Stimulated activated naive CD8-positive, alpha-beta T cell treated with anti-CD3 and anti-CD28 coated beads, Interleukin-15, Interleukin-2, amounts not matched to agents 100 U/mL and 50 U/mL, for 24 hours (primary cell): ENCODE measurements around the gene AHSA1.

Source experiments
- ATAC-seq: fragments of 150-1000 bp; cut with Tn5 transposase; one replicate; pipeline ENCODE4 v1.10.0; 2021
- DNase-seq: peaks from one replicate; pipeline ENCODE4 v3.0.0; 2021

The AHSA1 gene

DNA sequence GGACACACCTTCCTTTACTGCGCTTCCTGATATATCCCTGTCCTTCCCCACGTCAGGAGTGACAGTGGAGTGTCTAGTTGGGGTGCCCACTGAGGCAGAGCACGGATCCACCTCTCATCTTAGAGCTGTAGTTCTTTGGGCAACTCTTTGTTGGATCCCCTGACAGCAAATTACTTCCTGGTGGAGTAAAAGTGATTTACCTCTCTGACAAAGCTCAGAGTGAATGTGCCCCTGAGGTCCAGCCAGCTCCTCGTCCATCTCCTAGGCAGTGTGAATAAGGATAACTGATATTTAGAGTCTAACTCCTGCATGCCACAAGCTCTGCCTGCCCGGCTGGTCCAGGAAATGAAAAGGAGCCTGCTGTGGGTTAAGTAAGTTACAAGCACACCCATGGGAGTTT is 16.0 kb downstream of the AHSA1 start:
- ATAC-seq (no peak), DNase-seq (no peak)

DNA sequence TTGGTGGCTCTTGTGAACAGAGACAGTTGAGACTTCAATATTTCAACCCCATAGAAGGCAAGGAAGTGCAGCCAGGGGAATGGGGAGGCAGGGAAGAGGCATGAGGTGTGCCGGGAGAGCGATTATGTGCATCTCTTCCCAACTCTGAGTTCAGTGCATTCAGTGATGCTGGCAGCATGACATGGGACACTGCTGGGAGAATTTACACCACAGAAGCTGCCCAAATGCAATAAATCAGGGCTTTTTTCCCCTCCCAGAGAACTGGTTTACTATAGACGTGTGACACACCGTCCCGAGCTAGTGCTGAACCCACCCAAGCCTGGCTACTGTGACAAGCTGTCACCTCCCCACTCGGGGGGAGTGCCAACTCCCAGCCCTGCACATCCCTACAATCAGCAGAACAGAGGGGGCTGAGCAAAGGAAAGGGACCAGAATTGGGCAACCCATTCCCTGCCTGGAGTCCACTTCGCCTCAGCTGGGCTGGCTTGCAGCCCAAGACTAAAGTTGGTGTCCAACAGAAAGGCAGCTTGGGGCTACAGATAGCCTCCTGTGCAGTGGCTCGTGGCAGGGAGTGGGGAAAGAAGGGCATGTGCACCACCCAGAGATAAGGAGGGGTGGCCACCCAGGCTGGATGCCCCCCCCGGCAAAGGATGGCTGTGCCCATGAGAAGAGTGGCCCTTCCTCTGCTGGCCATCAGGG is 16.7 kb downstream of the AHSA1 start:
- ATAC-seq = no peak
- DNase-seq = no peak

DNA sequence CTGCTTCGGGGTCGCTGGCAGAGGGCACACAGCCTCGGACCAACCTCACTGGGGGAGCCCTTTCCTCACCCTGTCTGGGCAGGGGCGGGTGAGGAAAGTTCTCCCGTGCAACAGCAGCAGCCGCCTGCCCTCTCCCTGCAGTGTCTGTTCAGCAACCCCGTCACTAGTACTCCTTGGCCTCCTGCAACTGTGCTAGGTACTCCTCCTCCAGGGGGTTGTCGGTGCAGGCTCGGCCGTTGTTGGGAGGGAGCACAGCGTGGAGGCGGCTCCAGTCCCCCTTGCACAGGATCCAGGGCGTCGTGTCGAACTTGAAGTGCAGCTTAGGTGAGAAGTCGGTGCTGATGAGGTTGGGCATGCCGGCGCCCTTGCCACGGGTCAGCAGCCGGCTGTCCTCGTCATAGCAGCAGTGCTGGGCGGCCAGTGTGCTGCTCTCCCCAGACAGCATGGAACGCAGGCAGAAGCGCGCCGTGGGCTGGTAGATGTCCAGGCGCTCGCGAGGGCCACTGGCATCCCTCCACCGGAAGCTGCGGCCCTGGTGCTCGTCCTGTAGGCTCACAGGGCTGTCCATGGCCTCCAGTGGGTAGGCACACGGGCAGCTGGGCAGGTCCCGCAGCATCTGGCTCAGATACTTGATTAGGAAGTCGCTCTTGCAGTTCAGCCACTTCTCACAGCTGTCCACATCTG is 17.7 kb downstream of the AHSA1 start:
- no peak for DNase-seq
- no peak for ATAC-seq

DNA sequence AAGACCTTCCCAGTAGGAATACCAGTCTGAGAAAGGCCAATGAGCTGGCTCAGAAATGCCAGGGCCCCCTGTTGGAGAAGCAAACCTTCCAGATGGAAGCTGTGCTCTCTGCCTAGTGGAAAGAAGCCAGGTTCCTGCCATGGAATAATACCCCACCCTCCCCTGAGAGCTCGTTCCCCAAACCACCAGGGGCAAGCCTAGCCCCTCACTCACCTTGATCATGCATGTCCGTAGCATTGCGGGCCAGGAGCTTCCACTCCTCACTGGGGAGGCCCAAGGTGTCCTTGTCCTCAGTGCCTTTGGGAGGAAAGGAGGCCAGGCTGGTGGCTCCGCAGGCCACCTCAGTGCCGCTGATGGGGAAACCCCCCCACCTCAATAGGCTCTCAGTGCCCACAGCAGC is 20.1 kb downstream of the AHSA1 start:
- DNase-seq = no peak
- no peak for ATAC-seq

DNA sequence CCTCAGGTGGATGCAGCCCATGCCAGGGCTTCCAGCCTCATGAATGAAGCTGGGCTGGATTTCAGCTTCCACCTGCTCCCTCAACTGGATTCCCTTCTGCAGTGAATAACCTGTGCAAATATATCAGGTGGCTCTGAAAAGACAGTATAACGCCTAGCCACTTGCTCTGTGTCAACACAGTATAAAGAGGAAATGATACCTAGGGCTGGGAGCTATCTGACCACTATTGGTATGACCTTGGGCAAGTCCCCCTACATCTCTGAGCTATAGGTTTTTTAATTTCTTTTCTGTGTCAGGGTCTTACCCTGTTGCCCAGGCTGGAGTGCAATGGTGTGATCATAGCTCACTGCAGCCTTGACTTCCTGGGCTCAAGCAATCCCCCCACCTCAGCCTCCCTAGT is 20.9 kb downstream of the AHSA1 start:
- DNase-seq = no peak
- peak; percentile 42 for ATAC-seq

DNA sequence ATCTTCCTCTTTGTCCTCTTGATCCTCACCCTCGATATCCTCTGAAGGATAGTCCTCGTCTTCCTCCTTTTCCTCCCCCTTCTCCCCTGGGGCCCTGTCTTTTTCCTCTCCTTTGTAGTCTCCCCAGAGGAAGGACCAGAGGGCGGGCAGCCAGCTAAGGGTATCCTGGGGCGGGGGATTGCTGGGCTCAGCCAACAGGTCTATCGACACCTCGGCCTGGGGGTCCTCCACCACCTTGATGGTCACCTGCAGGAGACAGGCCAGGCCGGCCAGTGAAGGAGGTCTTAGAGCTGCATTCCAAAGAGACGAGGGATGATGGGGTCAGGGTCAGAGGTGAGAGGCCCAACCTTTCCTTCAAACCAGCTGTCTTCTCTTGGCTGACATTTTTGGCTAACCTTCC is 24.5 kb downstream of the AHSA1 start:
- ATAC-seq = no peak
- no peak for DNase-seq

DNA sequence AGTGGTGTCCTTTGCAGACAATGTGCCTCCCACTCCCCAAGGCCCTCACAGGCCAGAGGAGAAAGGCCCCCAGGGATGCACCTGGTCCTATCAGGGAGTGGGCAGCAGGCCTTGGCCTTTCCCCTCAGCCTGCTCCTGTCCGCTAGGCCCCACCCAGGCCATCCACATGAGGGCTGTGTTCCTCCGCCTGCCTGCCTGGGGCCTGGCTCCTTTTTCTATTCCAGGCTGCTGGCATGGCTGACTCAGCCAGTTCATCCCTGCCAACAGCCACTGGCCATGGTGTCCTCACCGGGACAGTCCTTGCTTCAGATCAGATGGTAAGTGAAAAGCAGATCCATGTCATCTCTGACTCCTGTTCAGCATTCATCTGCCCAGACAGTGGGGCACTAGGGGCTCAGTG is 27.4 kb downstream of the AHSA1 start:
- DNase-seq (no peak), ATAC-seq (no peak)

DNA sequence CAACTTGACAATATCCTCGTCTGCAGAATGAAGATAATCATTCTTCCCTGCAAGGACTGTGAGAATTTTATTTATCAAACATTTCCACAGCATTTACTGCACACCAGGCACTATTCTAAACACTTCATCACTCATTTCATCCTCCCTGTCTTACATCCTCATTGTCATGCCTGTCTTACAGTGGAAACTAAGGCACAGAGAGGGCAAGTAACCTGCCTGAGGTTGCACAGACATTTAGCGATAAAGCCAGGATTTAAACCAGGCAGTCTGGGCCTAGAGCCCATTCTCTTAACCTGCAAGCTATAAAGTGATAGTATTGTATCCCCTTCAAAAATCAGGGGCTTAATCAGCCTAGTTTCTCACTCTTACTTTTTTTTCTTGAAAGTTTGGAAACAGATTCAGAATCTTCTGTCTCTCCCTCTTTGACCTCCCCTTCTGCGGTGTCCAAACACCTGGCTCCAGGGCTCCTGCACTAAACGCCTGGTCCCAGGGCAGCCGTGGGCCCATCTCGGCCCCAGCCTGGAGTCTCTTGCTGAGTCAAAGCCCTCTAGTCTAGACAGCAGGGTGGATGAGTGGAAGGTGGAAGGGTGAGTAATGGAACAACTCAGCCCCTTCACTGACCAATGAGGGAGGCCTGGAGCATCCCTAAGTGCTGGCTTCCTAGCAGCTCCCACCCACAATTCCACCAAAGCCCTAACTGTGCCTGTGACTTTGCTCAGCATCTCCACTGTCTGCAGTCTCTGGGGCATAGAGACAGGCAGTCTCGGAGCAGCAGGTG is 28.2 kb downstream of the AHSA1 start:
- DNase-seq = no peak

DNA sequence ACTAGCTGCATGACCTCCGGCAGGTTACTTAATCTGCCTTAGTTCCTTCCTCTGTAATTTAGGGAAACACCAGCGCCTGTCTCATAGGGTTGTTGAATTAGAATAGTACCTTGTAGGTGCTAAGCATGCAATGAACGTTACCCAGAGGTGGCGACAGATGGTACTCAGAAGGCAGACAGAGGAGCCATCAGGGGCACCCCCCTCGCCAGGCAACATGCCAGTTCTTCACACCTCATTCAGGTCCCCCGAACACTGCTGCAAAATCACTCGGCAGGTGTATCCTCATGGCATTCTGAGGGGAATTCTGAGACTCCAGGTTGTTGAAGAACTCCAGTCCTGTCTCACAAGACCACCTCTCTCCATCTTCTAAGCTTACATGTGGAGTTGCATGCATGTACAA is 30.7 kb downstream of the AHSA1 start:
- DNase-seq (no peak), ATAC-seq (no peak)

More for the DNA sequence above, 28.2 kb downstream of the AHSA1 start:
- no peak for ATAC-seq

DNA sequence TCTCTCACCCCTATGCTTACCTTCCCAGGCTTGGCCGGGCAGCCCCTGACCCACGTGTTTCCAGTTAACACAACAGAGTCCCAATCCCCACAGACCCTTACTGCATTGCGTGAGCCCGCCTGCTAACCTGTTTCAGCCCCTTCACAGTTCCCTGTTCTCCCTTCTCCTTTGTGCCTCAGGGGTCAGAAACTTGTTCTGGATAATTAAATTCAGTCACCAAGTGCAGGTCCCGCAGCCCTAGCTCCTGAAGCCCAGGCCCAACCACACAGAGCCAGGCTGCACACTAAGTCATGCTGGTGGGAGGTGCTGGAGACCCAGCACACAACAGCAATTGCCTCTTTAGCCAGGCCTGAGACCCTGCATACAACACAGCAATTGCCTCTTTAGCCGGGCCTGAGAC is 31.1 kb downstream of the AHSA1 start:
- ATAC-seq = no peak
- no peak for DNase-seq

DNA sequence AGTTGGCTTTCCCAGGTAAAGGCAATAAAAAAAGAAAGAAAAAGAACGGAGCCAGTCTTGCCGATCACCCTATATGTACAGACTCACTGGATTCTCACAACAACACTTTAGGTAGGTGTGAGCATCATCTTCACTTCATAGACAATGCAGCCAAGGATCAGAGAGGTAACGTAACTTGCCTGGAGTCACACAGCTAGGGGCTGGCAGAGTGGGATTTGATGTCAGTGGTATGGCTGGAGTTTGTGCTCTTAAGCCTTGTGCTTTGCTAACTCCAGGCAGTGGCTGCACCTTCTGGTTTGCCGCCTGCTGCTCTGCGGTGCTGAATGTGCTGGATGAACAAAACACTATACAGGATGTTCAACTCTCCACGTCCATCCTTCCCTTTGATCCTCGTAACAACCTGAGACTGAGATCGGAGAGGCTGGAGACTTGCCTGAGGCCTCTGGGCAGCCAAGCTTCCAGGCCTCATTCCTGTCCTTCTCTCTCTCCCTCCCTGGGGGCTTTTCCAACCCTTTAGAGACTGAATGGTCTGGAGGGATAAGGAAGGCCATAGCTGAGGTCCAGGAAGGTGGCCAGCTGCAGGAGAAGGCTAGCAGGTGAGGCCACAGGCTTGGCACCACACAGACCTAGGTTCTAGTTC is 32.6 kb downstream of the AHSA1 start:
- ATAC-seq (no peak), DNase-seq (no peak)

DNA sequence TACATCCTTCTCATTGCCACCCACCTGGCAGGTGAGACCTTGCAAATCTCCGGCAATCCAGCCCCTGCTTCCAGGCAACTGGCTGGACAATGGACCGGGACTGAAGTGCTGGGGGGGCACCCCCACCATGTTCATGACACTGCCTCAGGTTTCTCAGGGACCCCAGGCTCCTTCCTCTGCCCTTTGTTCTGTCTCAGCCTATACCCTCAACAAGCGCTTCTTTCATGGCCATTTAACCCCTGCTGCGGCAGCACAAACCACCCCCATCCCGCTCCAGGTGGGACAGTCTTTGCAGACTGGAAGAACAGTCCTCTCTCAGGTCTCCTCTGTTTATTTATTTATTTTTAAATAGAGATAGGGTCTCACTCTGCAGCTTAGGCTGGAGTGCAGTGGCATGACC is 33.2 kb downstream of the AHSA1 start:
- ATAC-seq = no peak
- DNase-seq = no peak

DNA sequence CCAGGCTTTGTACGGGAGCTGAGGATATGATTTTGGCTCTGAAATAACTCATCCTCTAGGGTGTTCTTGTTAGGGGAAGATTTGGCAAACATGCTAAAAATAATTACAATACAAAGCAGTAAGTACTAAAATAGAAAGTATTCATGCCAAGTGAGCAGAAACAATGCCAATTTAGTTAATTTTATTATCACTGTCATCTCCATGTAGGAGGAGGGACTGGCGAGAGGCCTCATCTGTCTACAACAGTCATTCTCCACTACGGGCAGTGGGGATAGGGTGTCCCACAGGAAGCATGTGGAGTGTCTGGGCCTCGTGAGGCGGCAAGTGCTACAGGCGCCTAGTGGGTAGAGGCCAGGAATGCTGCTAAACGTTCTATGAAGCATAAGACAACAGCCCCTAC is 37.4 kb downstream of the AHSA1 start:
- DNase-seq (no peak), ATAC-seq (no peak)

DNA sequence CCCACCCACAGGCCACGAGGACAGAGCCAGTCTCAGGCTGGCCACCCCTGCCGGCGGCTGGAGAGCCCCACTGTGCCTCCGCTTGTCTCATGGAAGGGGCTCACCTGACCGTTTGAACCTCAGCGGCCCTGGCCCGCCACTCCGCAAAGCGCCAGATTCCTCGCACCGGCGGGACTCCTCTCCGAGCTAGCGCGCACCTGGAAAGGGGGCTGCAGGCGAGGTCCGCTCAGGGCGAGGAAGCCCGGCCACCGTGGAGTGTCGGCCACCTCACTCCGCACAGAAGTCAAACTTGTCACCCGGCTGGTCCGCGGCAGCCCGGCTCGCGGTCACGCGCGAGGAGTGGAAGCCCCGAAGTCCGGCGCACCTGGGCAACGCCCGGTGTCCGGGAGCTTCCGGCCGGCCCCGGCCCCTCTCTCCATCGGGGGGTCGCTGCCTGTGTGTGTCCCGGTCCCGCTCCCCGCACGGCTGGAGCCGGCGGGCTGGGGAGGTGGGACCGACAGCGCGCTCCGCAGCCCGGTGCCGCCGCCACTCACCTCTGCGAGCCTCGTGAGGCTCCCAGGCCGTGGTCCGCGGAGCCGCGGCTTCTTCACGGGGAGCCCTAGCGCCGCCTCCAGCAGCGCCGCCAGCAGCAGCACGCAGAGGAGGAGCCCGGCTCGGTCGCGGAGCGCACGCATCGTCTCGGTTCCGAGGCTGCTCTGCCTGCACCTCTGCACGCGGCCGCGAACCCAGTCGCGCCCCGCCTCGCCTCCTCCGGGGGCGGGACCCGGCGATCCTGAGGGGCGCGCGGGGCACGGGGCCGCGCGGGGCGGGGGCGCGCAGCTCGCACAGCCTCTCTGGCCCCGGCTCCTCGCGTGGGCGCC is 40.5 kb downstream of the AHSA1 start, which contains the start of gene ISM2:
TSS of gene ISM2 (minus strand) at position 697 of the 860 bp plus-strand sequence. CDS start at position 674, 23 bp downstream.
- DNase-seq (peak; percentile 58), ATAC-seq (peak; percentile 82)

DNA sequence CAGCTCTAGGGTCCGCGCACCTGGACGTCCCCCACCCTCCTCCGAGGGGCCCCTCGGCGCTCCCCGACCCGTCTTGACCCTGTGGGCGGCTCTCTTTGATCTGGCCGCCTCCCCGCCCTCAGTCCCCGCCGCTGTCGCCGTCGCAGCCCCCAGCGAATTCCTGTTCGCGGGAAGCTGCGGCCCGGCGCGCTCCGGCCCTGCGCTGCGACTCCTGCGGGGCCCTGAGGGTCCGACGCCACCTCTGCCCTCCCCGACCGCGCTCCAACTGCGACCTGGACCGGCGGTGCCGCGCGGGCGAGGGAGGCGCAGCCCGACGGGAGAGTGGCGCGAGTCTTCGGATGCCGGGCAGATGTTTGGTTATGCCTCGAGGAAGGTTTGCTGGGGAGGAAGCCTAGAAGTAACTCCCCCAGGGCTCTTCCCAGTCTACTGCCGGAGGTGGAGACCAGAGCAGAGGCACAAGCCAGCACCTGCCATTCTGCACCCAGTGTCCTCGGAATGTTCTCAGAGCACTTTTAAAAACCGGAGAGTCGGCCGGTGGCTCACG is 41.2 kb downstream of the AHSA1 start:
- no peak for DNase-seq
- ATAC-seq = peak; percentile 24

DNA sequence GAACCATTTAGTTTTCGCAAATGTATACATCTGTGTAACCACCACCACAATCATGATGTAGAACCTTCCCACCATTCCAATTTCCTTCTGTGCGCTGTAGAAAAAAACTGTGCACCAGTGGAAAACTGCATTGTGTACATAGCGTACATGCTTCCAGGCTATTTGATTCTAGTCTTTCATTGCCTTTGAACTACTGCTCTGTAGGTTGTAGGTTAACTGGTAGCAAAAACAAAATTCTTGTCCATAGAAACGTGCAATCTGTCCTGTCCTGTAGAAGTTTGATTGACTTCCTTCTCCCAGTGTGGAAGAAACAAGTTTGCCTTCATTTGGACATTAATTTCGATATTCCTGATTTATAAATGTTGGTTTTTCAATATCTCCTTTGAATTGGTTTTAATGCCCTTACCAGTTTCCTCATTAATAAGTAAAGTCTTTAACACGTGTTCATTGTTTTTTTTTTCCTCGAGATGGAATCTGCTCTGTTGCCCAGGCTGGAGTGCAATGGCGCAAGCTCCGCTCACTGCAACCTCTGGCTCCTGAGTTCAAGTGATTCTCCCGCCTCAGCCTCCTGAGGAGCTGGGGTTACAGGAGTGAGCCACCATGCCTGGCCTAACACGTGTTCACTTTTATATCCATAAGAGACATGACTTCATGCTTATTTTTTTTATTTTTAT is 44.4 kb downstream of the AHSA1 start:
- no peak for ATAC-seq
- no peak for DNase-seq

DNA sequence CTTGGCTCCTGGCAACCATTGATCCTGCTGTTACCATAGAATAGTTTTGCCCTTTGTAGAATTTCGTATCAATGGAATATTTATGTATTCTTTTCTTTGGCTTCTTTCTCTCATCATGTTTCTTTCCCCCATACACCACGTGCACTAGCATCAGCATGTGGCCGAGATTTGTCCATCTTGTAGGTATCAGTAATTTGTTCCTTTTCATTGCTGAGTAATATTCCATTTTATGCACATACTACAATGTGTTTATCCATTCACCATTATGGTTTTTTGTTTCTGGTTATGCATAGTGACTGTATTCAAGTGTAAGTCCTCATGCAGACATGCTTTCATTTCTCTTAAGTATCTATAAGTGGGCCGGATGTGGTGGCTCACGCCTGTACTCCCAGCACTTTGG is 45.2 kb downstream of the AHSA1 start:
- ATAC-seq (no peak), DNase-seq (no peak)

DNA sequence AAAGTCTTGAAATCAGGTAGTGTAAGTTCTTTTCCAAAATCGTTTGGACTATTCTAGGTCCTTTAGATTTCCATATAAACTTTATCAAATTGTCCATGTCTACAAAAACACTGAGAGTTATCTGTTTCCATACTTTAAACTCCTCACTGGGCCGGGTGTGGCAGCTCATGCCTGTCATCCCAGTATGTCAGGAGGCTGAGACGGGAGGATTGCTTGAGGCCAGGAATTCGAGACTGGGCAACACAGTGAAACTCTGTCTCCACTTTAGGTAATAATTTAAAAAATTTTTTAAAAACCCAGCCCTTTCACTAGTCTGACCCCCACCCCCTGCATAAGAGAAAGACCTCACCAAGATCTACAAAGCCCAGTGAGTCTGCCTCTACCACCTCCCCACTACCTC is 47.1 kb downstream of the AHSA1 start:
- ATAC-seq (no peak), DNase-seq (no peak)

DNA sequence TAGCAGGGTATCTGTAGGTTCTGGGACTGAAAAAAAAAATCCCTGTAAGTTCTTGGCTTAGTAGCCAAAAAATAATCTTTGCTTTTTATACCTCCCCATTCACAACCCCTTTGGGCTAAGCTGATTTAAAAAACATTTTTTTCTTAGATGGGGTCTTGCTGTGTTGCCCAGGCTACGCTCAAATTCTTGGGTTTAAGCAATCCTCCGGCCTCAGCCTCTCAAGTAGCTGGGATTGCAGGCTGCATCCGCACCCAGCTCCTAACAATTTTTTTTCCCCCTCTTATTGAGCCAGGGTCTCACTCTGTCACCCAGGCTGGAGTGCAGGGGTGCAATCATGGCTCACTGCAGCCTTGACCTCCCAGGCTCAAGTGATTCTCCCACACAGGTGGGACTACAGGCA is 49.9 kb downstream of the AHSA1 start:
- DNase-seq (no peak), ATAC-seq (no peak)

DNA sequence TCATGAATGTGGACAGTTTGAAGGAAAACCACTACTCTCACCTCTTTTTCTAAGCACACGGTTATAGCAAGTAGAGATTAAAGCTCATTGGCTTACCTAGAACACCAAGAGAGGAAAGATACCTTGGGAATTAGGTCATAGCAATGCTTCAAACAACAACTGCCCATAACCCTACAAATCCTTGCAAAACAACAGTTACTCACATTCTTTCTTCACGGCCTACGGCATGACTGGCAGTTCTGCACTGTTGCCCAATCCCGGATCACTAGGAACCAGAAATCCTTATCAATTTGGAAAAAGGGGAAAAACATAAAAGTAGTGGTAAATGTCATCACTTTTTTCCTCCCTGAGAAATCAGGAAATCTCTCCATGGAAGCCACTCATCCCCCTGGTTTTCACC is 50.4 kb downstream of the AHSA1 start:
- DNase-seq (no peak), ATAC-seq (no peak)

DNA sequence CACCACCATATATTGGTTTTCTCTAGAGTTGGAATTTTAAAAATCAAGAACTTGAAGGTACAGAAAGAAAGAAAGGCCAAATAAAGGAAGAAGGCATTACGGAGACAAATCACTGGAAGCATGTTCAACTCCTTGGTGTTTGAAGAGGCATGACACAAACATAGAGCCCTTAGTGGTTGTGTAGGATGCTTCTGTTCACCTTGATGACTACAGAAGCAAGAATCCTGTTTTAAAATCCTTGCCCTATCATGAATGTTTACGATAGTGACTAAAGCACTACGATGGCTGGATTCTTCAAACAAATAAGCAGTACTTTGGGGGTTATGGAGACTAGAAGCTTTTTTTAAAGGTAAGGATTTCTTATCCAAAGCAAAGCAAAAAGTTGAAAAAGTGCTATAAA is 51.0 kb downstream of the AHSA1 start:
- DNase-seq (no peak), ATAC-seq (no peak)
